ENCODE results near the gene SERINC3. TPM values are rescaled to one million over a fixed set of nuclear protein-coding genes. Genes with fewer than 3 reads are reported as not detected.
A peak's percentile ranks its signal among the peaks of the same experiment; 100 is the strongest.

Gene SERINC3
- total and polyA plus RNA-seq, 4 donors = 54.9 to 95.5 (median 90.0) TPM

DNA sequence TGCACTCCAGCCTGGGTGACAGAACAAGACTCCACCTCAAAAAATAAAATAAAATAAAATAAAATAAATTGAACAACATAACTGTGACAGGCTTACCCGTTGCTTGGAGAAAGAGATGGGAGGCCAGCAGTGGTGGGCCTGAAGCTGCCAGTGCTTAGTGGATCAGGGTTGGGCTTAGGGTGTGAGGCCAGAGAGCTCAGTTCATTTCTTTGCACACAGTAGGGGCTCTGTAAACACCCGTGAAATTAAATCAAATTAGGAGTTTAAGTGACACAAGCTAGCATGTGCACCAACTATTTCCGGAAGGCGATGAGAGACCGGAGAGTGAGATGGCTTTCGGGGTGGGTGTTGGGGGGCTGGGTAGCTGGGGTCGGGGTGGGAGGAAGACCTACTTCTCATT lies 72.0 kb downstream of the SERINC3 start:
- Histone ChIP-seq H3K27ac (ENCODE audit: low read depth, low read length) (no peak overlapping the region), H3K36me3 (ENCODE audit: control insufficient read depth, insufficient read depth, low read length) (no peaks in the 10 kb centered on the region), H3K4me1 (ENCODE audit: control insufficient read depth, insufficient read depth, low read length) (no peaks in the 10 kb centered on the region), H3K27me3 (ENCODE audit: control insufficient read depth, insufficient read depth, low read length) (no peaks in the 10 kb centered on the region), H3K9me3 (ENCODE audit: control insufficient read depth, insufficient read depth, low read length) (no peaks in the 10 kb centered on the region), H3K4me3 (ENCODE audit: low read depth, low read length) (no peak overlapping the region)
- DNase-seq (ENCODE audit: low read depth in 4 of 6, low spot score in 6 of 6) = no peak
- WGBS (ENCODE audit: insufficient coverage) = 100% methylated on average over 1 of the region's 7 CpGs

DNA sequence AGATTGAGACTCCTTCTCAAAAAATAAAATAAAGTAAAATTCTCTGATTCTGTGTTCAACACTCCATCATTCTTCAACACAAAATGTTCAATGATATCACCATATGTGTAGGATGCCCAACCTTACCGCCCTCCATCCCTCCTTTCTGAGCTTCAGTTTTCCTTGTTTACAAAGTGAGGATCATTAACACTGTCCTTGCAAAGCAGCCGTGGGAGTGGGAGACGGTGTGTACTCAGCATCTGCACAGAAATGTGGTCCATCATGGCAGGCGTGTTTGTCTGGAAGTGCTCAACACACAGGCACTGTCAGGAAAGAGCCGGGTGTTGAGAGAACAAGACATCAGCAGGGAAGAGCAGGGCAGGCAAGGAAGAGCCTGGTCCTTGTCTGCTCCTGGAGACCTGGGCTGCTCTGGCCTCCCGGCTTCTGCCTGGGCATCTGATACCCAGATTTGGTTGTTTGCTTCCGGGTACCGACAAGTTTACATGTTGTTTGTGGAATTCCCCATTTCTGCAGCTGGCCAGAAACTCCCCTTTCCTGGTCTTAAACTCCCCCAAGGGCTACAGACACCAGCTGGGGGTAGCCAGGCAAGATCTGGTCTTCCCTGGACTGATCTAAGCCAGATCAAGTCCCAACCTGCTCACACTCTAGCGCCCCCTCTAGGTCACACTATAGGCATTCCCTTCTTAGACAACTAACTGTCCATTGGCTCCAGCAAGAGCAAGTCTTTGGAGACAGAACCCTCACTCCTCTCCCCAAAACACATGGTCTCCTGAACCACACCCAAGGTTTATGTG lies 72.9 kb downstream of the SERINC3 start:
- H3K36me3 ChIP-seq (ENCODE audit: control insufficient read depth, insufficient read depth, low read length) = no peaks in the 10 kb centered on the region
- H3K9me3 ChIP-seq (ENCODE audit: control insufficient read depth, insufficient read depth, low read length) = no peaks in the 10 kb centered on the region
- H3K4me1 ChIP-seq (ENCODE audit: control insufficient read depth, insufficient read depth, low read length) = no peaks in the 10 kb centered on the region
- 80% methylated on average over 9 of the region's 9 CpGs for WGBS (ENCODE audit: insufficient coverage)
- H3K27me3 ChIP-seq (ENCODE audit: control insufficient read depth, insufficient read depth, low read length) = no peaks in the 10 kb centered on the region
- no peak overlapping the region for H3K27ac ChIP-seq (ENCODE audit: low read depth, low read length)
- no peak overlapping the region for H3K4me3 ChIP-seq (ENCODE audit: low read depth, low read length)
- no peak for DNase-seq (ENCODE audit: low read depth in 4 of 6, low spot score in 6 of 6)

DNA sequence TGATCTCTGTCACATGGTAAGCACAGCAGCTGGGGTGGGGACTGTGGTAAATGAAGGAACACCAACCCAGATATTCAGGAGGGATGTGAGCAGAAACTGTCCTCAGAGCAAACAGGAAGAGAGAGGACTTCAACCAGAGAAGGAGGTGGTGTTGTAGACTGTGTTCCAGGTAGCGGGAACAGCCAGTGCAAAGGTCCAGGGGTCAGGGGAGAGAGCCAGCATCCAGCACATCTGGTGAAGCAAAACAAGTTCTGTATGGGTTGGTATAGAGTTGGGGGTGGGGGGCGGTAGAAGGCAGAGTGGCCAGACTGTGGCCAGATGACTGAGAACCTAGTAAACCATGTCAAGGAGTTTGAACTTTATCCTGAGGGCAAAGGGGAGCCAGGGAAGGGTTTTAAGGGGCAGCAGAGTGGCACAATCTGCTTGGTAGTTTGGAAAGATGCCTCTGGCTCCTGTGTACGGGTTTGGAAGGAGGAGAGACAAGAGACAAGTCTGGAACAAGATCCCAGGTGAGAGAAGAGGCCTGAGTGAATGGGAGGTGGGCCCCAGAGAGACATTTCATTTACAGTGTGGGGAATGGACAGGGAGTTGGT lies 73.9 kb downstream of the SERINC3 start:
- Histone ChIP-seq H3K27ac (ENCODE audit: low read depth, low read length) (no peak overlapping the region), H3K4me1 (ENCODE audit: control insufficient read depth, insufficient read depth, low read length) (no peaks in the 10 kb centered on the region), H3K9me3 (ENCODE audit: control insufficient read depth, insufficient read depth, low read length) (no peaks in the 10 kb centered on the region), H3K36me3 (ENCODE audit: control insufficient read depth, insufficient read depth, low read length) (no peaks in the 10 kb centered on the region), H3K27me3 (ENCODE audit: control insufficient read depth, insufficient read depth, low read length) (no peaks in the 10 kb centered on the region), H3K4me3 (ENCODE audit: low read depth, low read length) (no peak overlapping the region)
- 78% methylated on average over 3 of the region's 3 CpGs for WGBS (ENCODE audit: insufficient coverage)
- DNase-seq (ENCODE audit: low read depth in 4 of 6, low spot score in 6 of 6) = no peak

Small RNAs within 50 kb of the gene (small RNA-seq; reads per million reads assigned to genes)
- gene RPL37AP1 (ENCODE audit: low replicate concordance) = 0.34 reads per million, percentile 35 among the genes with 10 or more reads in this experiment

Other genes with a start within 250 kb of the SERINC3 start
- 10 to 100 TPM; 12.5 to 16.5 TPM for gene FITM2, start 210.9 kb downstream of the SERINC3 start, total RNA-seq
- 10 to 100 TPM; 14.1 to 14.2 TPM for gene FITM2, start 210.9 kb downstream of the SERINC3 start, polyA plus RNA-seq (ENCODE audit: insufficient read length in 2 of 2)
- gene R3HDML, start 185.0 kb downstream of the SERINC3 start, total RNA-seq = under 1 TPM in 1 of 2 donors, not detected in 1; 0.11 TPM
- gene R3HDML, start 185.0 kb downstream of the SERINC3 start, polyA plus RNA-seq (ENCODE audit: insufficient read length in 2 of 2) = under 1 TPM in 1 of 2 donors, not detected in 1; 0.12 TPM
- gene HNF4A, start 166.4 kb downstream of the SERINC3 start, total RNA-seq = under 1 TPM in 1 of 2 donors, not detected in 1; 0.22 TPM
- under 1 TPM; 0.21 to 0.29 TPM for gene HNF4A, start 166.4 kb downstream of the SERINC3 start, polyA plus RNA-seq (ENCODE audit: insufficient read length in 2 of 2)
- 10 to 100 TPM in 1 of 2 donors, 1 to 10 TPM in 1; 7.8 to 11.4 TPM for gene TTPAL, start 46.2 kb downstream of the SERINC3 start, total RNA-seq
- 10 to 100 TPM; 15.5 to 15.9 TPM for gene TTPAL, start 46.2 kb downstream of the SERINC3 start, polyA plus RNA-seq (ENCODE audit: insufficient read length in 2 of 2)
- gene PKIG, start 60.5 kb upstream of the SERINC3 start, total RNA-seq = 100 to 1,000 TPM in 1 of 2 donors, 10 to 100 TPM in 1; 25.5 to 107 TPM
- 10 to 100 TPM; 64.9 to 67.2 TPM for gene PKIG, start 60.5 kb upstream of the SERINC3 start, polyA plus RNA-seq (ENCODE audit: insufficient read length in 2 of 2)
- 1 to 10 TPM; 1.3 to 2.8 TPM for gene ADA, start 129.6 kb upstream of the SERINC3 start, total RNA-seq
- 1 to 10 TPM; 3.0 to 3.1 TPM for gene ADA, start 129.6 kb upstream of the SERINC3 start, polyA plus RNA-seq (ENCODE audit: insufficient read length in 2 of 2)
- under 1 TPM; 0.17 to 0.20 TPM for gene CCN5, start 193.3 kb upstream of the SERINC3 start, total RNA-seq
- gene CCN5, start 193.3 kb upstream of the SERINC3 start, polyA plus RNA-seq (ENCODE audit: insufficient read length in 2 of 2) = under 1 TPM; 0.32 to 0.50 TPM
- gene KCNK15, start 223.8 kb upstream of the SERINC3 start, total RNA-seq = under 1 TPM; 0.30 to 0.55 TPM
- under 1 TPM; 0.15 to 0.19 TPM for gene KCNK15, start 223.8 kb upstream of the SERINC3 start, polyA plus RNA-seq (ENCODE audit: insufficient read length in 2 of 2)